SK-N-SH (cell line): ENCODE data around the gene G3BP1. TPM values are rescaled to one million over a fixed set of nuclear protein-coding genes. Genes with fewer than 3 reads are reported as not detected.

Source experiments
- CTCF ChIA-PET: fragments of 300-600, 350-600 bp; formaldehyde crosslinking; extraction: SDS; loops from one replicate; lab custom pipeline; 2021; lab: Yijun Ruan, JAX
- POLR2A ChIA-PET: fragments of 350-600 bp; sonication (Branson Sonifier 250); formaldehyde crosslinking; extraction: SDS; loops from one replicate; lab custom pipeline; 2020; ENCODE audit warnings: antibody characterized with exemption, inconsistent platforms; lab: Yijun Ruan, JAX
- DNase-seq: peaks from one replicate; pipeline ENCODE4 v3.0.0; 2012
- H2AFZ ChIP-seq: fragments of 200-600 bp; sonication (generic); 2 replicates; pipeline ENCODE4 v1.8.1; 2016; ENCODE audit warnings: antibody characterized with exemption, mild to moderate bottlenecking, low read depth
- H3F3A ChIP-seq: fragments of 200-600 bp; sonication (generic); replicated peaks from 2 replicates; pipeline ENCODE3; 2016; ENCODE audit warnings: antibody characterized with exemption, mild to moderate bottlenecking; ENCODE audit not compliant: insufficient read depth
- H3K27ac ChIP-seq, 2 experiments: fragments of 200-500 bp in 1 of 2; fragments of 200-600 bp in 1 of 2; sonication (Bioruptor generic) in 1 of 2; sonication (generic), shearing (Covaris generic) in 1 of 2; 2 replicates each; pipeline versions ENCODE4 v1.5.1 to v1.6.1; 2014 to 2016; ENCODE audit warnings: low read depth in 2 of 2, inconsistent platforms in 1 of 2, low read length in 1 of 2, mild to moderate bottlenecking in 1 of 2, mixed read lengths in 1 of 2
- H3K27me3 ChIP-seq: fragments of 200-600 bp; sonication (generic), shearing (Covaris generic); 2 replicates; pipeline ENCODE4 v1.6.1; 2016; ENCODE audit warnings: mixed run types; ENCODE audit not compliant: insufficient read depth
- H3K36me3 ChIP-seq, 2 experiments: fragments of 200-500 bp in 1 of 2; fragments of 200-600 bp in 1 of 2; sonication (Bioruptor generic) in 1 of 2; sonication (generic) in 1 of 2; replicated peaks in 1 of 2; 2 replicates each; pipeline versions ENCODE3 to v1.5.1; 2014 to 2016; ENCODE audit warnings: low read length in 1 of 2, mild to moderate bottlenecking in 1 of 2; ENCODE audit not compliant: insufficient read depth in 2 of 2, control insufficient read depth in 1 of 2
- H3K4me1 ChIP-seq, 2 experiments: fragments of 200-500 bp in 1 of 2; fragments of 200-600 bp in 1 of 2; sonication (Bioruptor generic) in 1 of 2; sonication (generic), shearing (Covaris generic) in 1 of 2; 2 replicates each; pipeline versions ENCODE4 v1.5.1 to v1.6.1; 2014 to 2016; ENCODE audit warnings: low read depth in 1 of 2, low read length in 1 of 2, mixed run types in 1 of 2; ENCODE audit not compliant: insufficient read depth in 2 of 2, control insufficient read depth in 1 of 2
- H3K4me2 ChIP-seq: fragments of 200-600 bp; sonication (generic), shearing (Covaris generic); 2 replicates; pipeline ENCODE4 v1.6.1; 2017; ENCODE audit warnings: mixed run types
- H3K4me3 ChIP-seq, 2 experiments: fragments of 200-500 bp in 1 of 2; fragments of 200-600 bp in 1 of 2; sonication (Bioruptor generic) in 1 of 2; sonication (generic), shearing (Covaris generic) in 1 of 2; 2 replicates each; pipeline versions ENCODE4 v1.5.1 to v1.8.1; 2014 to 2016; ENCODE audit warnings: low read depth in 2 of 2, inconsistent platforms in 1 of 2, low read length in 1 of 2, mild to moderate bottlenecking in 1 of 2, mixed read lengths in 1 of 2, moderate library complexity in 1 of 2
- H3K79me2 ChIP-seq: fragments of 200-600 bp; sonication (generic); 2 replicates; pipeline ENCODE4 v1.8.1; 2017; ENCODE audit warnings: mild to moderate bottlenecking; ENCODE audit not compliant: insufficient read depth
- H3K9ac ChIP-seq: fragments of 200-600 bp; sonication (generic); 2 replicates; pipeline ENCODE4 v1.6.1; 2017; ENCODE audit warnings: mixed run types
- H3K9me2 ChIP-seq: fragments of 200-600 bp; sonication (generic); 2 replicates; pipeline ENCODE4 v1.6.1; 2017; ENCODE audit warnings: mixed run types
- H3K9me3 ChIP-seq: fragments of 200-600 bp; sonication (generic); 2 replicates; pipeline ENCODE4 v1.6.1; 2017; ENCODE audit warnings: mixed run types, mild to moderate bottlenecking, moderate library complexity
- H4K20me1 ChIP-seq: fragments of 200-600 bp; sonication (generic); 2 replicates; pipeline ENCODE4 v1.6.1; 2017; ENCODE audit warnings: mild to moderate bottlenecking, mixed run types; ENCODE audit not compliant: insufficient read depth
- ELF1 ChIP-seq: IDR thresholded peaks from 2 replicates; pipeline ENCODE4 v1.4.0; 2012
- EZH2phosphoT487 ChIP-seq: fragments of 200-600 bp; sonication (generic); IDR thresholded peaks from 2 replicates; pipeline ENCODE4 v1.6.1; 2017; ENCODE audit warnings: low read depth, mixed run types, mild to moderate bottlenecking, antibody characterized with exemption, moderate library complexity, borderline replicate concordance
- FOXJ3 ChIP-seq: sonication (generic); formaldehyde crosslinking; IDR thresholded peaks from 2 replicates; pipeline ENCODE4 v1.5.1; 2020; ENCODE audit warnings: mild to moderate bottlenecking, missing genetic modification reagents
- MEF2A ChIP-seq: IDR thresholded peaks from 2 replicates; pipeline ENCODE4 v1.4.0; 2012; ENCODE audit warnings: low read depth, borderline replicate concordance
- MXI1 ChIP-seq: IDR thresholded peaks from 2 replicates; pipeline ENCODE4 v1.6.1; 2012; ENCODE audit warnings: mild to moderate bottlenecking, low read depth, low read length, improper control_type of control experiment
- NRF1 ChIP-seq: IDR thresholded peaks from 2 replicates; pipeline ENCODE4 v1.6.1; 2012; ENCODE audit warnings: low read depth, mild to moderate bottlenecking, low read length
- POLR2AphosphoS5 ChIP-seq: IDR thresholded peaks from 2 replicates; pipeline ENCODE4 v1.6.1; 2012; ENCODE audit warnings: low read depth, low read length
- RAD21 ChIP-seq: IDR thresholded peaks from 2 replicates; pipeline ENCODE4 v1.6.1; 2012; ENCODE audit warnings: mild to moderate bottlenecking, low read length
- SIN3A ChIP-seq: IDR thresholded peaks from 2 replicates; pipeline ENCODE4 v1.6.1; 2012; ENCODE audit warnings: low read depth, mild to moderate bottlenecking, low read length, moderate library complexity, borderline replicate concordance
- SMC3 ChIP-seq: IDR thresholded peaks from 2 replicates; pipeline ENCODE4 v1.6.1; 2012; ENCODE audit warnings: low read depth, low read length, improper control_type of control experiment
- TAF1 ChIP-seq: IDR thresholded peaks from 2 replicates; pipeline ENCODE4 v1.6.1; 2012; ENCODE audit warnings: low read depth, mild to moderate bottlenecking, low read length, moderate library complexity, borderline replicate concordance
- TCF12 ChIP-seq: IDR thresholded peaks from 2 replicates; pipeline ENCODE4 v1.4.0; 2012
- WGBS: methylation state at CpG from one replicate; pipeline ENCODE4 v1.1.6; 2017; ENCODE audit warnings: low lambda C conversion rate; 5-methylcytosine and 5-hydroxymethylcytosine counted together
- polyA plus RNA-seq, 3 experiments: library from polyadenylated mRNA; depleted of rRNA; stranded (reverse); fragments of >200 nt; gene quantifications; 2 replicates each; pipeline ENCODE4 v1.2.3, GENCODE V29; 2012
- TF ChIP-seq, protein P1 (sequence below): fragments of 200-600 bp; sonication (generic); IDR thresholded peaks from 2 replicates; pipeline ENCODE4 v1.6.1; 2017; ENCODE audit warnings: antibody characterized with exemption, mild to moderate bottlenecking, moderate library complexity
- TF ChIP-seq, protein P2 (sequence below): IDR thresholded peaks from 2 replicates; pipeline ENCODE4 v1.6.1; 2012; ENCODE audit warnings: mild to moderate bottlenecking, low read depth, low read length, moderate library complexity
- TF ChIP-seq, protein P3 (sequence below): IDR thresholded peaks from 2 replicates; pipeline ENCODE4 v1.4.0; 2012; ENCODE audit warnings: low read depth

Gene G3BP1
- polyA plus RNA-seq, 1 of the 3 experiments (the other 2 are of a cell fraction), result 21.7 TPM

DNA sequence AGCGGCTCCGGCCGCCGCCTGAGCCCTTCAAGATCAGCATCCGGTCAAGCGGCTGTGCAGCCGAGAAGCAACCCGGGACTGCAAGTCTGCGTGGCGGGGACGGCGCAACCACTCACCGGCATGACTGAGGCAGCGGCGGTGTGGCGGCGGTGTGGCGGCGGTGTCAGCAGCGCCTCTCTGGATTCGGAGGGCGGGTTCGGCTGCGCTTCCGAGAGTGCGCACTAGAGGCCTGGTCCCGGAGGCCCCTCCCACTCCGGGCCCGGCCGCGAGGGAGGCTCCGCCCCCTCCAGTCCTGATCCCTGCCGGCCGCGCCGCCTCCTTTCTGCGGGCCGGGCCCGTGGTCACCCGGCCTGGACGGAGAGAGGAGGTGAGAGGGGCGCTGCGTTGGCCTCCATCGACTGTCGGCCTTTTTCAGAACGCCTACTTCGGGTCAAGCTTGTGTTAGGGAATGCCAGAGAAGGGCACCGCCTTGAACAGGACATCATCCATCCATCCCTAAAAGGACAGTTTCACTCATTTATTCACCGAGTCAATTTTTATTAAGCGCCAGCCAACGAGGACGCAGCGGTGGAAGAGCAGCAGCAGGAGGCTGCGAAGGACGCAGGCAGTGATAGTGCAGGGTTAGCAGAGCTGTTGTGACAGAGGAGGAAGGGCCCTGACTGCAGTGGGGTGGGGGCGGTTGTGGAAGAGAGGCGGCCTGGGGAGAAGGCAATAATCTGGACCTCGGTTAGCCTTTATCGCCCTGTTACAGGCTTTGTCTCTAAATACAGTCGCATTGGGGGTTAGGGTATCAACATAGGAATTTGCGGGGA is 13.1 kb upstream of the G3BP1 start, which contains the start of gene ATOX1:
Gene ATOX1, minus strand, starts transcription at position 202 of the 812 bp plus-strand sequence. Its CDS starts 80 bp downstream, at position 122.
- H4K20me1 ChIP-seq, result no peaks in the 10 kb centered on the region
- DNase-seq, result peak; percentile 100
- H3K4me1 ChIP-seq, result peaks cover 0 to 17% of the 10 kb centered on the region in 2 experiments; a peak in 1 of 4 replicates
- no peaks in the 10 kb centered on the region for H3K9me3 ChIP-seq
- H3K4me3 ChIP-seq, result peak within 1 kb of the TSS; percentile 73 to 85
- 26% methylated on average over 29 of the region's 61 CpGs for WGBS
- TF ChIP-seq, protein P1, sequence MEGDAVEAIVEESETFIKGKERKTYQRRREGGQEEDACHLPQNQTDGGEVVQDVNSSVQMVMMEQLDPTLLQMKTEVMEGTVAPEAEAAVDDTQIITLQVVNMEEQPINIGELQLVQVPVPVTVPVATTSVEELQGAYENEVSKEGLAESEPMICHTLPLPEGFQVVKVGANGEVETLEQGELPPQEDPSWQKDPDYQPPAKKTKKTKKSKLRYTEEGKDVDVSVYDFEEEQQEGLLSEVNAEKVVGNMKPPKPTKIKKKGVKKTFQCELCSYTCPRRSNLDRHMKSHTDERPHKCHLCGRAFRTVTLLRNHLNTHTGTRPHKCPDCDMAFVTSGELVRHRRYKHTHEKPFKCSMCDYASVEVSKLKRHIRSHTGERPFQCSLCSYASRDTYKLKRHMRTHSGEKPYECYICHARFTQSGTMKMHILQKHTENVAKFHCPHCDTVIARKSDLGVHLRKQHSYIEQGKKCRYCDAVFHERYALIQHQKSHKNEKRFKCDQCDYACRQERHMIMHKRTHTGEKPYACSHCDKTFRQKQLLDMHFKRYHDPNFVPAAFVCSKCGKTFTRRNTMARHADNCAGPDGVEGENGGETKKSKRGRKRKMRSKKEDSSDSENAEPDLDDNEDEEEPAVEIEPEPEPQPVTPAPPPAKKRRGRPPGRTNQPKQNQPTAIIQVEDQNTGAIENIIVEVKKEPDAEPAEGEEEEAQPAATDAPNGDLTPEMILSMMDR, result no peak
- TF ChIP-seq TAF1 (peak; percentile 83; the same call in 1 of the 2 replicates), TCF12 (no peak), FOXJ3 (CRISPR knock-in tag) (no peak), POLR2AphosphoS5 (peak; percentile 93), MXI1 (peak; percentile 85), MEF2A (no peak), EZH2phosphoT487 (no peak), NRF1 (peak; percentile 67), ELF1 (peak; percentile 83), SMC3 (no peak), SIN3A (peak; percentile 80; the same call in 1 of the 2 replicates), RAD21 (no peak)
- TF ChIP-seq, protein P2, sequence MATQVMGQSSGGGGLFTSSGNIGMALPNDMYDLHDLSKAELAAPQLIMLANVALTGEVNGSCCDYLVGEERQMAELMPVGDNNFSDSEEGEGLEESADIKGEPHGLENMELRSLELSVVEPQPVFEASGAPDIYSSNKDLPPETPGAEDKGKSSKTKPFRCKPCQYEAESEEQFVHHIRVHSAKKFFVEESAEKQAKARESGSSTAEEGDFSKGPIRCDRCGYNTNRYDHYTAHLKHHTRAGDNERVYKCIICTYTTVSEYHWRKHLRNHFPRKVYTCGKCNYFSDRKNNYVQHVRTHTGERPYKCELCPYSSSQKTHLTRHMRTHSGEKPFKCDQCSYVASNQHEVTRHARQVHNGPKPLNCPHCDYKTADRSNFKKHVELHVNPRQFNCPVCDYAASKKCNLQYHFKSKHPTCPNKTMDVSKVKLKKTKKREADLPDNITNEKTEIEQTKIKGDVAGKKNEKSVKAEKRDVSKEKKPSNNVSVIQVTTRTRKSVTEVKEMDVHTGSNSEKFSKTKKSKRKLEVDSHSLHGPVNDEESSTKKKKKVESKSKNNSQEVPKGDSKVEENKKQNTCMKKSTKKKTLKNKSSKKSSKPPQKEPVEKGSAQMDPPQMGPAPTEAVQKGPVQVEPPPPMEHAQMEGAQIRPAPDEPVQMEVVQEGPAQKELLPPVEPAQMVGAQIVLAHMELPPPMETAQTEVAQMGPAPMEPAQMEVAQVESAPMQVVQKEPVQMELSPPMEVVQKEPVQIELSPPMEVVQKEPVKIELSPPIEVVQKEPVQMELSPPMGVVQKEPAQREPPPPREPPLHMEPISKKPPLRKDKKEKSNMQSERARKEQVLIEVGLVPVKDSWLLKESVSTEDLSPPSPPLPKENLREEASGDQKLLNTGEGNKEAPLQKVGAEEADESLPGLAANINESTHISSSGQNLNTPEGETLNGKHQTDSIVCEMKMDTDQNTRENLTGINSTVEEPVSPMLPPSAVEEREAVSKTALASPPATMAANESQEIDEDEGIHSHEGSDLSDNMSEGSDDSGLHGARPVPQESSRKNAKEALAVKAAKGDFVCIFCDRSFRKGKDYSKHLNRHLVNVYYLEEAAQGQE, result peak; percentile 8; the same call in 1 of the 2 replicates
- TF ChIP-seq, protein P3, sequence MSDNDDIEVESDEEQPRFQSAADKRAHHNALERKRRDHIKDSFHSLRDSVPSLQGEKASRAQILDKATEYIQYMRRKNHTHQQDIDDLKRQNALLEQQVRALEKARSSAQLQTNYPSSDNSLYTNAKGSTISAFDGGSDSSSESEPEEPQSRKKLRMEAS, result peak; percentile 37; the same call in 1 of the 2 replicates
- peaks cover 44% of the 10 kb centered on the region for H3K79me2 ChIP-seq
- H3K27me3 ChIP-seq, result no peaks in the 10 kb centered on the region
- ChIA-PET CTCF (interaction anchor here (1.2 to 3.5 kb wide), 4 partner anchors 12 to 100 kb away, joined by 3 to 28 read pairs (median 12); no protein-coding TSS in a partner anchor), POLR2A (interaction anchor here (0.8 to 2.1 kb wide), 3 partner anchors 10 to 14 kb away, joined by 3 to 10 read pairs (median 3); partner anchors contain the start of gene G3BP1)
- no peaks in the 10 kb centered on the region for H3F3A ChIP-seq
- peak within 1 kb of the TSS; percentile 92 for H3K4me2 ChIP-seq
- H3K9ac ChIP-seq, result peak within 1 kb of the TSS; percentile 86
- peak within 1 kb of the TSS; percentile 59 to 72; a peak in 3 of 4 replicates for H3K27ac ChIP-seq
- H3K9me2 ChIP-seq, result no peaks in the 10 kb centered on the region
- peak within 1 kb of the TSS; percentile 99 for H2AFZ ChIP-seq
- peaks cover 0 to 4% of the 10 kb centered on the region in 2 experiments for H3K36me3 ChIP-seq
